Measurements from ENCODE around the gene CYB561. TPM values are rescaled to one million over a fixed set of nuclear protein-coding genes. Genes with fewer than 3 reads are reported as not detected.

CYB561 gene
- total and polyA plus RNA-seq, 2 donors (not counting 3 experiments of a cell fraction or from before 2014, with no cell fraction given) = 34.9 to 71.1 TPM

GRCh38 chr17:63455417-63455816 lies 9.3 kb upstream of the CYB561 start:
- ChIA-PET CTCF (interaction anchor here (1.0 to 4.9 kb wide), 5 partner anchors 8 to 37 kb away, joined by 3 to 25 read pairs (median 3); partner anchors contain the start of gene ACE), POLR2A (no interaction called here)
- Histone ChIP-seq H3K4me1 (ENCODE audit: control insufficient read depth, extremely low read depth, insufficient read depth, low read length) (peaks cover 19% of the 10 kb centered on the region), H3K36me3 (ENCODE audit: control insufficient read depth in 2 of 2, extremely low read depth in 1 of 2, insufficient read depth in 2 of 2, low read length in 2 of 2) (no peaks in the 10 kb centered on the region), H3K27me3 (ENCODE audit: control insufficient read depth in 2 of 2, insufficient read depth in 2 of 2, low read length in 2 of 2) (no peaks in the 10 kb centered on the region), H3K79me2 (ENCODE audit: control insufficient read depth, insufficient read depth, low read length) (no peaks in the 10 kb centered on the region), H2AFZ (ENCODE audit: low read depth, low read length) (no peak overlapping the region), H3K27ac (ENCODE audit: insufficient read depth, low read depth, low read length) (no peak overlapping the region), H3K9ac (replicated peaks; ENCODE audit: extremely low read depth, insufficient read depth, low read length) (no peak overlapping the region), H3K4me3 (replicated peaks in 1 of 3; ENCODE audit: insufficient read depth in 1 of 3, low read depth in 1 of 3, low read length in 3 of 3) (no peak overlapping the region), H3K9me1 (replicated peaks; ENCODE audit: control insufficient read depth, extremely low read depth, insufficient read depth, low read length) (no peaks in the 10 kb centered on the region), H4K20me1 (replicated peaks; ENCODE audit: control insufficient read depth, extremely low read depth, insufficient read depth, low read length) (no peaks in the 10 kb centered on the region), H3K4me2 (ENCODE audit: insufficient read depth, low read length) (no peak overlapping the region), H3K9me3 (replicated peaks; ENCODE audit: control insufficient read depth, insufficient read depth, low read length) (no peaks in the 10 kb centered on the region)
- DNase-seq (ENCODE audit: low read depth, low spot score) (peak; percentile 76), FAIRE-seq (peak; percentile 12)
- TF ChIP-seq MYC (IDR thresholded peaks at IDR 0.05; ENCODE audit: low read depth, low read length) (no peak), FOS (IDR thresholded peaks at IDR 0.05; ENCODE audit: borderline replicate concordance, insufficient read depth, low read length) (no peak), CTCF (IDR thresholded peaks at IDR 0.05; ENCODE audit: extremely low read depth in 1 of 2, insufficient read depth in 1 of 2, low read depth in 1 of 2, low read length in 2 of 2) (no peak), POLR2A (IDR thresholded peaks at IDR 0.05; ENCODE audit: low read depth, low read length) (no peak), GATA2 (IDR thresholded peaks at IDR 0.05; ENCODE audit: insufficient read depth, insufficient read length, low read depth, low read length) (no peak), MAX (IDR thresholded peaks at IDR 0.05; ENCODE audit: insufficient read depth, insufficient read length) (no peak), JUN (IDR thresholded peaks at IDR 0.05; ENCODE audit: borderline replicate concordance, insufficient read depth, insufficient read length, low read depth) (no peak)
- dilution Hi-C loops (cut with MboI; ENCODE audit: extremely low pct_ligation_motif_present, low sequenced_read_pairs) (no loop called here), intact Hi-C loops (cut with micrococcal nuclease) (no loop called here)
- no TSS peak for BruUV-seq (replicated peaks)

Data from endothelial cell of umbilical vein (primary cell).